NCI-H82 treated with DMSO at 0.1 percent for 48 hours (cell line): ENCODE results near the gene TRPC6.
"Not testable (repeated sequence)": the region's sequence is repeated elsewhere in the genome, so short reads cannot be mapped to it uniquely, and the experiment has no call there.

ENCODE experiments used
- DNase-seq: peaks from one replicate; lab custom pipeline; 2025; ENCODE audit not compliant: unreplicated experiment; lab: John Stamatoyannopoulos, UW

TRPC6 gene

GRCh38 chr11:101523193-101523592, 60.6 kb downstream of the TRPC6 start:
- no peak for DNase-seq

GRCh38 chr11:101521821-101522220, 62.0 kb downstream of the TRPC6 start:
- no peak for DNase-seq

- no peak for DNase-seq
Measured at GRCh38 chr11:101516546-101516945, 67.3 kb downstream of the TRPC6 start.

- DNase-seq: no peak
Measured at GRCh38 chr11:101511065-101511464, 72.7 kb downstream of the TRPC6 start.

- DNase-seq: no peak
Measured at GRCh38 chr11:101510591-101510990, 73.2 kb downstream of the TRPC6 start.

GRCh38 chr11:101509922-101510321, 73.9 kb downstream of the TRPC6 start:
- no peak for DNase-seq

- DNase-seq: no peak
Measured at GRCh38 chr11:101508370-101508769, 75.4 kb downstream of the TRPC6 start.

GRCh38 chr11:101498891-101499290, 84.9 kb downstream of the TRPC6 start:
- DNase-seq: no peak

- no peak for DNase-seq
Measured at GRCh38 chr11:101497291-101497690, 86.5 kb downstream of the TRPC6 start.

- no peak for DNase-seq
Measured at GRCh38 chr11:101487775-101488174, 96.0 kb downstream of the TRPC6 start.

GRCh38 chr11:101482556-101483124, 101.2 kb downstream of the TRPC6 start:
- DNase-seq: no peak

- no peak for DNase-seq
Measured at GRCh38 chr11:101478587-101479369, 105.0 kb downstream of the TRPC6 start.

GRCh38 chr11:101477926-101478325, 105.9 kb downstream of the TRPC6 start:
- DNase-seq: no peak

- no peak for DNase-seq
Measured at GRCh38 chr11:101476191-101476590, 107.6 kb downstream of the TRPC6 start.

GRCh38 chr11:101475699-101476098, 108.1 kb downstream of the TRPC6 start:
- no peak for DNase-seq

- no peak for DNase-seq
Measured at GRCh38 chr11:101474666-101475065, 109.1 kb downstream of the TRPC6 start.

GRCh38 chr11:101470881-101471520, 112.8 kb downstream of the TRPC6 start:
- DNase-seq: no peak

GRCh38 chr11:101470419-101470818, 113.4 kb downstream of the TRPC6 start:
- DNase-seq: no peak

- no peak for DNase-seq
Measured at GRCh38 chr11:101466352-101466751, 117.5 kb downstream of the TRPC6 start.

- not testable (repeated sequence) for DNase-seq
Measured at GRCh38 chr11:101464388-101464787, 119.4 kb downstream of the TRPC6 start.

- no peak for DNase-seq
Measured at GRCh38 chr11:101459020-101459419, 124.8 kb downstream of the TRPC6 start.

- DNase-seq: no peak
Measured at GRCh38 chr11:101458161-101458560, 125.6 kb downstream of the TRPC6 start.
